Head of caudate nucleus (tissue), 42 donors: Measurements from ENCODE around the gene CCDC126.
A peak's percentile ranks its signal among the peaks of the same experiment; 100 is the strongest.
"Not testable (repeated sequence)": the region's sequence is repeated elsewhere in the genome, so short reads cannot be mapped to it uniquely, and the experiment has no call there.

Source experiments
- DNase-seq, 42 donors: peaks; one replicate each; pipeline versions ENCODE4 v3.0.0 to v3.0.0-alpha.2; 2020 to 2021; ENCODE audit warnings: mixed read lengths in 7 of 42
- intact Hi-C: fragments of 100-400 bp; cut with DNase I; formaldehyde crosslinking; loops from one replicate; pipeline ENCODE4 v1.15.0; 2022

CCDC126 gene

DNA sequence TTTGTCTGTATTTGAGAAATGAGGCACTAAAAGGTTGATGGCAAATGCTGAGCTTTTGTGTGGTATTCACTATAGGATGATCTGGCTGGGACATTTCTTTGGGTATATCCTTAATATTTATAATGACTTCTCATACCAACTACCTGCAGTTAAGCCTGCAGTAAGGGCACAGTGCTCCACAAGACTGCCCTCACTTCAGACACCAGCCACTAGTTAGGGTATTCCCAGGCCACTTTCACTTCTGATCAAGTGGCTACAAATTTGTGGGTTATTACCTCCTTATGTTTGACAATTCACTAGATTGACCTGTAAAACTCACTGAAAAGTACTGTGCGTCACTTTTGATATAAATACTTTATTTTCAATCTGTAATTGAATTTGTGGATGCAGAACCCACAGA, 20.3 kb downstream of the CCDC126 start:
- intact Hi-C loops = no loop called here
- no peak for DNase-seq

GRCh38 chr7:23618241-23618640, 21.1 kb downstream of the CCDC126 start:
- no peak for DNase-seq

DNA sequence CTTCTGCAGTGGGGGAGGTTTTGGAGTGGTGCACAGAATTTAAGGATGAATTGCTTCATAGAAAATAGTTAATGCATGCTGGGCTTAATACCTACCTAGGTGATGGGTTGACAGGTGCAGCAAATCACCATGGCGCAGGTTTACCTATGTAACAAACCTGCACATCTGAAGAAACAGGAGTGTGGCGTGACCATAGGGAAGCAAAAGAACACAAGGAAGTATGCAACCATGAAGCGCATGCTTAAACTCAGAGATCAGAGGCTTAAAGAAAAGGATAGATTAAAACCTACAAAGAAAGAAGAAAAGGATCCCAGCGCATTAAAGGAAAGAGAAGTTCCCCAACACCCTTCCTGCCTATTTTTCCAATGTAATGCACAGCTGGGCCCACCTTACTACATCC, 22.0 kb downstream of the CCDC126 start:
- DNase-seq = no peak

More at GRCh38 chr7:23618241-23618640, 21.1 kb downstream of the CCDC126 start:
- intact Hi-C loops = no loop called here

GRCh38 chr7:23622506-23622925, 25.3 kb downstream of the CCDC126 start:
- no peak for DNase-seq
- intact Hi-C loops = no loop called here

More for the DNA sequence above, 22.0 kb downstream of the CCDC126 start:
- intact Hi-C loops = no loop called here

DNA sequence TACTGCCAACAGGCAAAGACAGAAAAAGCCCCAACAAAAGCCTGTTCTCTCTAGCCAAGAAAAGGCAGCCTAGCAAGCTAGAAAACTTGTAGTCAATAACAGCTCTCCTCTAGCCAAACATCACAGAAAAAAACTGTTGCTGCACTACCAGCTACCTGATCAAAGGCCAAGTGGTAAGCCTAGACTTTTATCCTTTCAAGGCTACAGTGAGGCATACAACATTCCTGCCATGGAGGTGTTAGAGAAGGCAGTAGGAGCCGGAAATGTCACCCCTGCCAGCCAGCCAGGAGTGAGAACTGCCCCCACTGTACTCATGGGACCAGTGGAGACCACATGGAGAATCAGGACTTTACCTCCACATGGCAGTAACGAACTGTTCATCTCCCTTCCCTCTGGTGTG, 31.2 kb downstream of the CCDC126 start:
- intact Hi-C loops = no loop called here
- no peak for DNase-seq

GRCh38 chr7:23633417-23633816, 36.2 kb downstream of the CCDC126 start:
- intact Hi-C loops = no loop called here

GRCh38 chr7:23645822-23646221, 48.6 kb downstream of the CCDC126 start:
- no peak for DNase-seq
- intact Hi-C loops = no loop called here

More at GRCh38 chr7:23633417-23633816, 36.2 kb downstream of the CCDC126 start:
- DNase-seq = no peak

DNA sequence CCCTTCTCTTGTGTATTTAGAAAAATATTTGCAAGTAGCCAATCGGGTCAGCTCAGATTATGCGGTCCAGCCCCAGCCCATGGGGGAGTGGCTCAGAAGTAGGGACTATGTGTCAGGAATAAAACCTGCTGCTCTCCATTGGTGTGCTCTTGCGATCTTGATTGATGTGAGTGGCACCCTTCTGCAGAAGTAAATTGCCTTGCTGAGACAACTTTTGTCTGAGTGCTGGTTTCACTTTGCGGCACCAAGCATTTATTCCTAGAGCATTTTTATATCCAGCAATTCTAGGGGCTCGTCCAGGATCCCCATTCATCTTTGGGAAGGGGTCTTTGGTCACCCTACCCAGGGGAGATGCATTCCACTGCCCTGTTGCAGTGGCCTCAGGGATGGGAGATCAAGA, 56.8 kb downstream of the CCDC126 start:
- no peak for DNase-seq
- intact Hi-C loops = no loop called here

GRCh38 chr7:23654508-23654907, 57.3 kb downstream of the CCDC126 start:
- intact Hi-C loops = no loop called here
- DNase-seq = peak in 31 of 42 donors; percentile 15 to 86 (median 47)

GRCh38 chr7:23655433-23655832, 58.3 kb downstream of the CCDC126 start:
- DNase-seq = no peak
- intact Hi-C loops = no loop called here

GRCh38 chr7:23658831-23659427, 61.7 kb downstream of the CCDC126 start:
- peak in 20 of 42 donors; percentile 10 to 71 (median 31) for DNase-seq
- intact Hi-C loops = no loop called here

DNA sequence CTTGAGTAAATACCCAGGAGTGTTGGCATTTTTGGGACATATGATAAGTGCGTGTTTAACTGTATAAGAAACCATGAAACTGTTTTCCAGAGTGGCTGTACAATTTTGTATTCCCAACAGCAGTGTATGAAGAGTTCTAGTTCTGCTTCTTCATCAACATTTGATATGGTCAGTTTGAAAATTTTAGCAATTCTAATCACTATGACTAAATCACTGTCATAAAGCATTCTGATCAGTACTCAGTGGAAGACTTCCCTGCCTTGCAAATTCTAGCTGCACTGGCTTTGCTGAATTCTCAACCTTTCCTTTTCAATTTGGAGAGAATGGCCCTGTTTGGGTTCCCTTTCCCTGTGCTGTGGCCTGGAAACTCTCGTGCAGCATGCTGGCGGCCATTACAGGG, 64.2 kb downstream of the CCDC126 start:
- DNase-seq = no peak
- intact Hi-C loops = no loop called here

- DNase-seq = no peak
- intact Hi-C loops = no loop called here
Measured at GRCh38 chr7:23662124-23662983, 65.2 kb downstream of the CCDC126 start.

- no peak for DNase-seq
- intact Hi-C loops = no loop called here
Measured at GRCh38 chr7:23662984-23663313, 65.8 kb downstream of the CCDC126 start.

GRCh38 chr7:23664122-23664521, 66.9 kb downstream of the CCDC126 start:
- intact Hi-C loops = no loop called here
- no peak for DNase-seq

GRCh38 chr7:23672033-23672432, 74.9 kb downstream of the CCDC126 start:
- intact Hi-C loops = loop anchor here (10.0 kb wide), 1 partner anchor 77 kb away; the partner anchor contains the start of gene CCDC126
- no peak for DNase-seq

DNA sequence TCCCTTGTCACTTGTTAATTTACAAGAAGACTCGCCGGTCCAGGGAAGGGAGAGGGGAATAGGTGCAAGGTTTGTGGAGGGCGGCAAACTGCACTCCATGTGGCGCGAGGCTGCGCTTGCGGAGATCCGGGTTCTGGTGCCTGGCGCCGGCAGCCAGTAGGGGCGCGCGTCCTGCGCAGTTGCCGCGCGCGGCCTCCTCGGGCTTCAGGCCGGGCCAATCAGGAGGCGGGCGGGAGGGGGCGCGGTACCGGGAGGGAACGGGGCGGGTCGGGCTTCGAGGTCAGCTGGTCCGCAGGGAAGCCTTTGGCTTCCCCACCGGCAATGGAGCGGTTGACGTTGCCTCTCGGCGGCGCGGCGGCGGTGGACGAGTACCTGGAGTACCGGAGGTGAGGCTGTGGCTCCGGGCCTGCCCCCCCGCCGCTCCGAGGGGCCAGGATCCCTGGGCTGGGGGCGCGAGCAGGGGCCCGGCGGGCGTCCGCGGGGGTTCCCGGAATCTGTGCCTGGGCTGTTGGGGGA, 82.8 kb downstream of the CCDC126 start, which contains the start of gene FAM221A:
TSS of gene FAM221A (plus strand) at position 302 of the 516 bp plus-strand sequence. CDS start at position 322, 20 bp downstream.
- DNase-seq = peak; percentile 77 to 97 (median 93)
- intact Hi-C loops = loop anchor here (10.0 kb wide), 1 partner anchor 85 kb away; the partner anchor contains the start of gene CCDC126

DNA sequence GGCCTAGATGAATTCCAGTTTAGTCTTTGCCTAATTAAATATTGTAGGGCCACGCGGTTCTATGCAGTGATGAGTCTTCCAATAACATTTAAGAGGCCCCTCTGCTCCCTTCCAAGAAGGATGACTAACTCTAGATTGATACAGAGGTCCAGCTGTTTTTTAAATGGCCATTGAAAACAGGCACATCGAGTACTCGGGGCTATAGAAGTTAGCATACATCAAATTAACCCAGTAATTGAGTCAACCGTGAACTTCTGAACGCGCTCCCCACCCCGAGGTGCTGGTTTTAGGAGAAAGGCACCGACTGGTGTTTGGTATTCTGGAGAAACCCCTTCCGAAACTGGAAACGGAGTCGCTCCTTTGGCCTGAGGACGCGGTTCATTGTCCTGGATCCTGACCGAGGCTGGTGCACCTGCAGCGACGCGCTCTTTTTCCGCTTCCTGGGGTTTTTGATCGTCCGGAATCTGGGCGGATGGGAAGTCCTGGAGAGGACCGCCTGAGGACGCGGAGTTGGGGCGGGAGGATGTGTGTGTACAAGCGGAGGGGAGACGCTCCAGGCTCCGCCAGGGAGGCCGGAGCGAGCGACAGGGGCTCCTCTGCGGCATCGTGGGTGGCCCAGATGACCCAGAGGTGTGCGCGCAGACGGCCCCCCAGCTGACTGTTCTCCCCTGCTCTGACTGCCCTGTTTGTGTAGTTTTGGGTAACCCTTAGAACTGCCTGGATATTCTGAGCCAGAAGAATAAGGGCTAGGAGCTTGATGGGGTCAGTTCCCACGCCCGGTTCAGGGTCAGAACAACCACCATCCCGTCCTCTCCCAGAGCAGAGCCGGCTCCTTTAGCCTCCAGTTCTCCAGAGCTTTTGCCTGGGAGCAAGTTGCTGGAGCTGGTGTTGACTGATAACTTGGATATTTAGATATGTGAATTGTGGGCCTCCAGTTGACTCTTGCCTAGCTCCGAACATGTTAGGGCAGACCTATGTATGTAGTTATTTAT, 83.5 kb downstream of the CCDC126 start:
- peak; percentile 24 to 89 (median 67) for DNase-seq
- intact Hi-C loops = no loop called here

DNA sequence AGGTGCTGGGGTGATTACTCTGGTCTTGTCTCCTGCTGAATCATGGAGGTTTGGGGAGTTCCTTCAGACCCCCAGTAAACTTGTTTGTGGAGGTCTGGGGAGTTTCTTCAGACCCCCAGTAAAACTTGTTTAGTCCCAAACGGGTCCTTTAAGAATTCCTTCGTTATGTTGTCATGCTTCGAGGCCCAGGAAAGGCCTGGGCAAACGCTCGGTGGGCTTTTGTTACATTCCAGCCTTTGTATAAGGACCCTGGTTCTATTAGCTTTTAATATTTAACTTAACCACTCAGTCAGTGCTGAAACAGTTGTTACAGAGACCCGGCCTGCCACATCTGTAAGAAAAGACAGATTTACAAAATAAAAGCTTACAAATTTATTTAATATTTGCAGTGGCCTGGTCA, 86.9 kb downstream of the CCDC126 start:
- intact Hi-C loops, DNase-seq: not testable (repeated sequence)
